CD4-positive, alpha-beta memory T cell (primary cell): Measurements from ENCODE around the gene VTI1A. TPM values are rescaled to one million over a fixed set of nuclear protein-coding genes. Genes with fewer than 3 reads are reported as not detected.

Experiments
- microRNA-seq: library from miRNA; unstranded; fragments of <30 nt; microRNA quantifications from one replicate; pipeline ENCODE4 v1.2.0, GENCODE V29; 2021; ENCODE audit warnings: borderline replicate concordance, borderline number of aligned reads, borderline microRNAs expressed, mixed read lengths
- polyA plus RNA-seq, 2 donors: library from polyadenylated mRNA; unstranded; fragments of 300-500 nt; fragmentation: Illumina TruSeq; gene quantifications; one replicate each; pipeline ENCODE4 v1.2.3, GENCODE V29; 2021
- total RNA-seq, 2 experiments: library from RNA; stranded (reverse); gene quantifications; one replicate each; pipeline ENCODE4 v1.2.3, GENCODE V29; 2021

The VTI1A gene
- total and polyA plus RNA-seq, 4 experiments from 2014 or later: 24.4 to 48.5 (median 40.0) TPM

Small RNA genes within 50 kb of the gene (microRNA-seq; reads per million reads assigned to microRNA genes)
- not detected for gene MIR4295

Other genes with a start within 250 kb of the VTI1A start
- gene TECTB, start 163.8 kb upstream of the VTI1A start, total RNA-seq: not detected
- gene TECTB, start 163.8 kb upstream of the VTI1A start, polyA plus RNA-seq: not detected
- 10 to 100 TPM; 51.8 to 53.8 TPM for gene ACSL5, start 73.1 kb upstream of the VTI1A start, total RNA-seq
- 10 to 100 TPM; 62.2 to 83.8 TPM for gene ACSL5, start 73.1 kb upstream of the VTI1A start, polyA plus RNA-seq
- gene ZDHHC6, start 301 bp upstream of the VTI1A start, total RNA-seq: 10 to 100 TPM; 60.6 to 61.2 TPM
- 10 to 100 TPM; 39.3 to 48.0 TPM for gene ZDHHC6, start 301 bp upstream of the VTI1A start, polyA plus RNA-seq